NCI-H2227 (cell line): Measurements from ENCODE around the gene CCL4L2.
"Not testable (repeated sequence)": the region's sequence is repeated elsewhere in the genome, so short reads cannot be mapped to it uniquely, and the experiment has no call there.

ENCODE experiments used
- DNase-seq: peaks from one replicate; lab custom pipeline; 2025; ENCODE audit not compliant: unreplicated experiment; lab: John Stamatoyannopoulos, UW

The CCL4L2 gene

GRCh38 chr17:36219556-36219955, 8.7 kb downstream of the CCL4L2 start:
- DNase-seq, result not testable (repeated sequence)

DNA sequence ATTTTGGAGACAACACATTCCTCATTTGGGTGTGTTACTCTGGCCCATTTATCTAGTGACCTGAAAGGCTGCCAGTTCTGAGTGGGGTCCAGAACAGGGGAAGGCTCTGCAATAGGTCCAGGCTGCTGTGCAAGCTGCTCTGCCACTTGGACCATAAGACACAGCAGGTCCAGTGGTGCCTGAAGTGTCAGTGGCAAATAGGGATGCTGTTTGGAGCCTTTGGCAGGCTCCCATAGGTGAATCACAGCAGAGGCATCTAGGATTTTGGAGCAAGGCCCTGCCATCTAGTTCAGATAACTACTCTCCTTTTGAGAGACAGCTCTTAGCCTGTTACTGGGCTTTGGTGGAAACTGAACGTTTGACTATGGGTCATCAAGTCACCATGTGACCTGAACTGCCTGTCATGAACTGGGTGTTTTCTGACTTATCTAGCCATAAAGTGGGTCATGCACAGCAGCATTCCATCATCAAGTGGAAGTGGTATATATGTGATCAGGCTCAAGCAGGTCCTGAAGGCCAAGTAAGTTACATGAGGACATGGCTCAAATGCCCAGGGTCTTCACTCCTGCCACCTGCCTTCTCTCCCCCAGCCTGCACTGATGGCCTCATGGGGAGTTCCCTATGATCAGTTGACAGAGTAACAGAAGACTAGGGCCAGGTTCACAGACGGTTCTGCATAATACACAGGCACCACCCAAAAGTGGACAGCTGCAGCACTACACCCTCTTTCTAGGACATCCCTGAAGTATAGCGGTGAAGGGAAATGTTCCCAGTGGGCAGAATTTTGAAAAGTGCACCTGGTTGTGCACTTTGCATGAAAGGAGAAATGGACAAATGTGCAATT, 10.1 kb downstream of the CCL4L2 start:
- not testable (repeated sequence) for DNase-seq

DNA sequence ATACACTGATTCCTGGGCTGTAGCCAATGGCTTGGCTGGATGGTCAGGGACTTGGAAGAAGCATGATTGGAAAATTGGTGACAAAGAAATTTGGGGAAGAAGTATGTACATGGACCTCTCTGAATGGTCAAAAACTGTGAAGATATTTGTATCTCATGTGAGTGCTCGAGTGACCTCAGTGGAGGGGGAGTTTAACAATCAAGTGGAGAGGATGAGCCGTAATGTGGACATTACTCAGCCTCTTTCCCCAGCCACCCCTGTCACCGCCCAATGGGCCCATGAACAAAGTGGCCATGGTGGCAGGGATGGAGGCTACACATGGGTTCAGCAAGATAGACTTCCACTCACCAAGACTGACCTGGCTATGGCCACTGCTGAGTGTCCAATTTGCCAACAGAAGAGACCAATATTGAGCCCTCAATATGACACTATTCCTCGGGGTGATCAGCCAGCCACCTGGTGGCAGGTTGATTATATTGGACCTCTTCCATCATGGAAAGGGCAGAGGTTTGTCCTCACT, 10.8 kb downstream of the CCL4L2 start:
- DNase-seq, result not testable (repeated sequence)

DNA sequence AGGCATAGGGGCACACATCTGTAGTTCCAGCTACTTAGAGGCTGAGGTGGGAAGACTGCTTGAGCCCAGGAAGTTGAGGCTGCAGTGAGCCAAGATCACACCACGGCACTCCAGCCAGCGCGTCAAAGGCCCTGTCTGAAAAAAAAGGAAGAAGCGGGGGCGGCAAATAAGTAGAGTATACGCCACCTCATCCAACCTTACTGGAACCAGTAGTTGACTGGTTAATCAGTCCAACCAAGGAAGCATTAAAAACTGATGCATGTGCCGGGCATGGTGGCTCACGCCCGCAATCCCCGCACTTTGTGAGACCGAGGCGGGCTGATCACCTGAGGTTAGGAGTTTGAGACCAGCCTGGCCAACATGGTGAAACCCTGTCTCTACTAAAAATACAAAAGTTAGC, 12.1 kb downstream of the CCL4L2 start:
- not testable (repeated sequence) for DNase-seq

- DNase-seq, result not testable (repeated sequence)
These were observed 18.8 kb downstream of the CCL4L2 start for GRCh38 chr17:36229644-36230043.

DNA sequence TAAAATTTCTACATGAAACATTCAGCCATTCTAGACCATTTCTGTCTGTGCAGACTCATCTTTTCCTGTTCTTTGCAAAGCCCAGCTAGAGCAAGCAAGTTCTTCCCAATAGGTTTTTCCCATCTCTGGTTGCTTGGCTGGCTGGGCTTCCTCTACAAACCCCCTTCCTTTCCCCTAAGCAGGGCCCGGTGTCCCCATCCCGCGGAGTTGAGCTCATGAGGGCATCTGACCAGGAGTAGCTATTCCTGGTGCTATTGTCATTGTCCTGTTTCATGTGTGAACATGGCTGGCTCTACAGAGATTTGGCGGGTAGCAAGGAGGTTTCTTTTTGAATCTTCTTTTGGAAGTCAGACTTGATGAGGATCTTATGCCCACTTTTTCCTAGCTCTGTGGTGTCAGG, 31.2 kb downstream of the CCL4L2 start:
- DNase-seq, result not testable (repeated sequence)
